GM18868 (cell line): Measurements from ENCODE around the gene MCC.

ENCODE experiments used
- ATAC-seq: cut with Tn5 transposase; IDR thresholded peaks from one replicate; pipeline ENCODE4 v1.9.1; 2021; ENCODE audit warnings: mild to moderate bottlenecking, moderate library complexity; ENCODE audit not compliant: unreplicated experiment

MCC gene

DNA sequence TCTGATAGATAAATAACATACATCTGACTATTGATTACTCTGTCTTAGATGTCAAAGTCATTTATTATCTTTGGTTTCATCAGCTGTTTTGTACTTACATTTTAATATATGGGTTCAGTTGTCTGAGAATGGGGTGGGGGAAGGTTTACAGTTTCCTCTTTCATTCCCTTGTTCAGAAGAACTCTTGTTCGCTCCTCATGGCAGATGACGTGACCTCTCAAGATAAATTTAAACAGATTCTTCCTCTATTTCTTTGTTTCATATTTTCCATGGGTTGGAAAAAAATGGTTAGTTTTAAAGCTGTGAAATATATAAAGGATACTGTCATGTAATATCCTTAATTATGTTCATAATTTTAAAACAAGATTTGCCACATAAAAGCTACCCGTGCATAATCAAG, 114.8 kb downstream of the MCC start:
- ATAC-seq = no peak

DNA sequence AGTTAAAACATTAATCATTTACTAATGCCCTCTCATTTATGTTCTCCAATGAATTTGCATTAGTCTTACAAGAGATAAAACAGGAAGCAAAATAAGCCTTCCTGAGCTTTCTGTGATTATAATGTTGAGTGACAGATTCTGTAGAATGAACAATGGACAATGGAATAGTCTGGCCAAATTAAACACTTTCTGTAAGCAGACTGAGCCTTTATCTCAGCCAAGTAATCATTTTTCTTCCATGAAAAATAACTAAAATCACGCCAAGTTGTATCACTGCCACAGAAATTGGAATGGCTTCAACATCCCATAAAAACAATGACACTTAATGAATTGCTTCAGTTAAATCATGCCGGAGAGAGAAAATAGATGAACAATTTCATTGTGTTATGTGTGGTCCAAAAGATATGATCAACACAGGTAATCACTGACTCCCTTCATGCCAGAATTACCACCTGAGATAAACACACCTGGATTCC, 116.5 kb downstream of the MCC start:
- ATAC-seq = no peak

DNA sequence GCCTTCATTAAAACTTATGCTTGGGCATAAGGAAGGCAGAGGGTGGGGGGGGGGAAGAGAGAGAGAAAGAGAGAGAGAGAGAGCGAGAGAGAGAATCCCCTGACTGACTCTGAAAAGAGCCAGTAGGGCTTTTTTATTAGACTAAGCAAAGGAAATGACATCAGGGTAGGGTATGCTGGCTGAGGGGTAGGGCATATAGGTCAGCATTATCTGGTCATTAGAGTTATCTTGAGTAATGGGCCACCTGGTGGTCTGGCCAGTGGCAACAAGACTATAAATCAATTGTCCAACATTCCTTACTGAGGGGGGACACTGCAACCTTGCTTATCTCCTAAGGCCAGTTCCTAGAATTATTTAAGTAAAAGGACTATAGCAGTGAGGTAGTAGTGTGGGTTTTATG, 120.7 kb downstream of the MCC start:
- ATAC-seq = no peak

DNA sequence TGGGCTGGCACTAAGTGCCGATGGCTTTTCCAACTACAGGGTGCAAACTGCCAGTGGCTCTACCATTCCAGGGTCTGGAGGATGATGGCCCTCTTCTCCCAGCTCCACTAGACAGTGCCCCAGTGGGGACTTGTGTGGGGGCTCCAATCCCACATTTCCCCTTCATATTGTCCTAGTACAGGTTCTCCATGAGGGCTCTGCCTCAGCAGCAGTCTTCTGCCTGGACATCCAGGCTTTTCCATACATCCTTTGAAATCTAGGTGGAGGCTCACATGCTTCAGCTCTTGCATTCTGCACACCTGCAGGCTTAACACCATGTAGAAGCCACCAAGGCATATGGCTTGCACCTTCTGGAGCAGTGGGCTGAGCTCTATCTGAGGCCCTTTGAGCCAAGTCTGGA, 123.8 kb downstream of the MCC start:
- no peak for ATAC-seq

DNA sequence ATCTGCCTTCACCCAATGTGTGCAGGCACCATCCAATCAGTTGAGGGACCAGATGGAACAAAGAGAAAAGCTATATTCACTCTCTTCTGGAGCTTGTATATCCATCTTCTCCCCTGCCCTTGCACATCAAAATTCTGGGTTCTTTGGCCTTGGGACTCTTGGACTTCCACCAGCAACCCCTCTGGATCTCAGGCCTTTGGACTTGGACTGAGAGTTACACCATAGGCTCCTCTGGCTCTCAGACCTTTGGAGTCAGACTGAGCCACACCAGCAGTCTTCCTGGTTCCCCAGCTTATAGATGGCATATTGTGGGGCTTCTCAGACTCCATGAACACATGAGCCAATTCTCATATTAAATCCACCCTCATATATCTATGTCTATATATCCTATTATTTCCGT, 126.6 kb downstream of the MCC start:
- no peak for ATAC-seq

DNA sequence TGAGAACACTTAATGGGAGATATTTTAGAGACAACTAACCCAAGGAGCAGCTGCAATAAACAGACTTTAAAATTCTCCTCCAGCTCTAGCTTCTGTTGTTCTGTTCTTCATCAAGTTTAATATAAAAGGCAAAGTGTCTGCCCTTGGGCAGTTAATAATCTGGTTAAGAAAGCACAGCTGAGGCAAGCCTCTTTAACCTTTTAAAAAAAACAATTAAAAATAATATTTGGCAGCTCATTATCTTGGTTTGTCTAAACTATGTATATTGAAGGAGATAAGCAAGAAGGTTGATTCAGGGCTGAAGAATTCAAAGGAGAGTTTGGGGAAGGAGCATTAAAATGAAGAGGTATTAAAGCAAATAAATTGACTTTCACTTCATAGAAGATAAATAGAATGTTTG, 128.8 kb downstream of the MCC start:
- ATAC-seq = no peak

DNA sequence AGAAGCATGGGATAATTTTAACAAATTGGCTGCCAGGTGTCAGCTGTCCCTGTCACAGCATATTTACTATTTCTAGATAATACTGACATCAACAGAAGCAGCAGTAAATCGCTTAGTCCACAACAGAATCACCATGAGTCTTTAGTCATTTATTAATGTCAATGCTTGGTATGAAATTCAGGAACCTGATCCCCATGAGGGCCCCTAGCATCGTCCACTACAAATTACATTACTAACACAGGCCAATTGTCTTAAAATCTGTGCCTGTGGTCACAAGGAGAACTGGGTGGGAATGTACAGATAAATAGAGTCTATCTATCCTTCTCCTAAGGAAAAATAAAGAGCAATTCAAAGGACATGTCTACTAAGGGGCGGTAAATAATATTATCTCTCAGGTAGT, 129.6 kb downstream of the MCC start:
- ATAC-seq = no peak

DNA sequence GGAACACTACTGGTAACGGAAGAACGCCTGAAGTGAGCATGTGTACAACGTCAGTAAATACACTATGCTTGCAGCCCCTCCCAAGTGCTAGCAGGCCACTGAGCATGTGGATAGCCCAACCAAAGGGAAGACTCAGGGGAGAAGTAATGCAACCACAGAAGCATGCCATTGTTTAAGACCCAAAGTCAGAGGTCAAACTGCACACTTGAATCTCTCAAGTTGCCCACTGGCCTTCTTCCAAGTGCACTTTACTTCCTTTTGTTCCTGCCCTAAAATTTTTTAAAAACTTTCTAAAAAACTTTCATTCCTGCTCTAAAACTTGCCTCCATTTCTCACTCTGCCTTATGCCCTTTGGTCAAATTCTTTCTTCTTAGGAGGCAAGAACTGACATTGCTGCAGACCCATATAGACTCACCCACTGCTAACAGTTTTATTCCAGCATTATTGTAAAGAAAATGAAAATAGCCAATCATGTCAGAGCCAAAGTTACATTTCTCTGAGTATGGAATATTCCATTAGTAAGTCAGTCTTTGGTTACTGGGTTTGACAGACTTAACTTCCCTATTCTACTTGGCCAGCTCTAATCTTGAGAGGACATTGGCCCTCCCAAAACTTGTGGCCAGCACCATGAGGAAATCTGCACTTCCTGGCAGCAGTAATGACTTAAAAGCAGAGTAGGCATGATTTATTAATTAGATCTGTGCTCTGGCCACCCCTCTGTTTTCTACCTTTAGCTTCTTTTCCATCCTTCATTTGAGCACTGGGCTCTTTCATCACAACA, 130.4 kb downstream of the MCC start:
- no peak for ATAC-seq

DNA sequence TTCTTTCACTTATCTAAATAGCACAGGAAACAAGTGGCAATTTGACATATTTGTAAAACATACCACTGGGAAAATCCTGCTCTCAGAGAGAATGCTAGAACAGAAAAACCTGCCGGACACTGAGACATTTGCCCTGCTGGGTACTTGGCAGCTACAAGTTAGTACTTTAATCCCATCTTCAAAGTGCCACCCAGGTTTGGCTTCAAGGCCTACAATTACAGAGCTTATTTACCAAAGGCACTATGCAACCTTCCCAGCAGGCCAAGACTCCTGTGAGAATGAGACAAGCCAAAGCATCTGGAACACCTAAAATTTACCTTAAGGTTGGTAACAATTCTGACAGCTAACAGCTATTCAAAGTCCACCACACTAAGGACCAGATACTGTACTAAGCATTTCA, 131.8 kb downstream of the MCC start:
- ATAC-seq = no peak

DNA sequence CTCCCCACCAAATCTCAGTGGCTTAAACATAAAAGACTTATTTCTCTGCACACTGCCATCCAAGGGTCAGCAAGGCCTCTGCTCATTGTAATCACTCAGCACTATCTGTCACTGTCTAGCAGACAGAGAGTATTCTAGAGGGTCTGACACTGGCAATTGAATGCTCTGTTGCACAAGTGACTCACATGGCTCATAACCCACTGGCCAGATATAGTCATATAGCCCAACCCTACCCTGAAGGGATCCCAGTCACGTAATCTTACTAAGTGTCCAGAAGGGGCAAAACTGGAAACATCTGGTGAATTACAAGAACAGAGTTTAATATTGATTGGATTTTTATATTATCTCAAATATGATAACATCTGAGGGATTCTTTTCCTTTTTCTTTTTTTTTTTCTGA, 134.2 kb downstream of the MCC start:
- peak; percentile 76 for ATAC-seq

DNA sequence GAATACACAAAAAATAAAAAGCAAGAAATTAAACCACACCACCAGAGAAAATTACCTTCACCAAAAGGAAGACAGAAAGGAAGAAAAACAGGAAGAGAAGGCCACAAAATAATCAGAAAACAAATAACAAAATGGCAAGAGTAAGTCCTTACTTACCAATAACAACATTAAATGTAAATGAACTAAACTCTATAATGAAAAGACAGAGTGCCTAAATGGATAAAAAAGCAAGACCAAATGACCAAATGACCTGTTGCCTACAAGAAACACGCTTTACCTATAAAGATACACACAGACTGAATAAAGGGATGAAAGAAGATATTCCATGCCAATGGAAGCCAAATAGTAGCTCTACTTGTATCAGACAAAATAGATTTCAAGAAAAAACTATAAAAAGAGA, 140.7 kb downstream of the MCC start:
- ATAC-seq = no peak

DNA sequence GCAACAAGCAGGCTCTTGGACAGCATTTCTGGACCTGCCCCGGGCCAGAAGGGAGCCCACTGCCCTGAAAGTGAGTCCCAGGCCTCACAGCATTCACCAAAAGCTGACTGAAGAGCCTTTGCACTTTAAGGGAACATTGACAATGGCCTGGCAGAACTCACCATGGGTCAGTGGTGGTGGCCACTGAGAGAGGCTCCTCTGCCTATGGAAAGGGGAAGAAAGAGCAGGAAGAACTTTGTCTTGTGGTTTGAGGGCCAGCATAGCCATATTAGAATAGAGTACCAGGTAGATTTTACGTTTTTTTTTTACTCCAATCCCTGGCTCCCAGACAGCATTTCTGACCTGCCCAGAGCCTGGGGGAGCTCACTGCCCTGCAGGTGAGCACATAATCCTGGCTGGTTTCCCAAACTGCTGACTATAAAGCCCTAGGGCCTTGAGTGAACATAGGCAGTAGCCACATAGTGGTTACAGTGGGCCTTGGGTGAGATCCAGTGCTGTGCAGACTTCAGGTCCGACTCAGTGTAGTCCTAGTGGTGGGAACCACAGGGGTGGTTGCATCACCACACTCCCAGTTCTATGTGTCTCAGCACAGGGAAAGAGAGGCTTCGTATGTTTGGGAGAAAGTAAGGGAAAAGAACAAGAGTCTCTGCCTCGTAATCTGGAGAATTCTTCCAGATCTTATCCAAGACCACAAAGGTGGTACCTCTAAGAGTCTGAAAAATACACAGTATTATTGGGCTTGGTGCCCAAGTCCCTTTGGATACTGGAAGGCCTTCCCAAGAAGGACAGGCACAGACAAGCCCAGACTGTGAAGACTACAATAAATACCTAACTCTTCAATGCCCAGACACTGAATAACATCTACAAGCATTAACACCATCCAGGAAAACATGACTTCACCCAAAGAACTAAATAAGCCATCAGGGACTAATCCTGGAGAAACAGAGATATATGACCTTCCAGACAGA, 143.0 kb downstream of the MCC start:
- no peak for ATAC-seq

DNA sequence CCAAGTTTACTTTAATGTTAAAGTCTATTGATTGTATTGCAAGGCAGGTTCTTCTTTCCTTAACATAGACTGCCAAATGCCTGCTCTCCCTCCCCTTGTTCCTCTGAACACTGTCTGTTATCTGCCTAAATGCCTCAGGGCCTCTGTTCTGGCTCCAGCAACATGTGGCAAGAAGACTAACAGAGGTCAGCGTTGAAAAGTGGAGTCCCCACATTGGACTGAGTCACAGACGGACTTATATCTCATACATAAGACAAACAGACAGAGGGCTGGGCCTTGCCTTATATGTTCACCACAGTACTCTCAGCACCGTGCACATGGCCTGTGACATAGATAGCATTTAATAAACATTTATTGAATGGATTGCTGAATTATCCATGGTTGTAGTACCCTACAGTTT, 144.9 kb downstream of the MCC start:
- no peak for ATAC-seq

DNA sequence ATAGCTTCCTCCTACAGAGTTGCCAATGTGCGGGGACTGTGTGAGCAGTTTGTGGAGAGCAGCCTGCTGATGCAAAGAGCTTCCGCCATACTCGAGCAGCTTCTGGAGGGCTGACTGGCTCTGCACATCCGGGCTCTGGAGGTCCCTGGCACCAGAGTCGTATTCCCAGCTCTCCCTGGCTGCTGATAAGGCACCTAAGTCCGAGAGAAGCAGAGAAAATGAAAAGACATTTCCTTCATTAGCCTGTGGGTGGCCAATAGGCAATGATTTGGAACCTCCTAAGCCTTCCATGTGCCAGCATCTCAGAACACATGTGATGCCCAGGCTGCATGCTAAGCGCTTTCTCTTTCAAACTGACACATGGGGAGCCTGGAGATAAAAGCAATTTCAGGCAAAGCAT, 147.7 kb downstream of the MCC start:
- ATAC-seq = no peak

DNA sequence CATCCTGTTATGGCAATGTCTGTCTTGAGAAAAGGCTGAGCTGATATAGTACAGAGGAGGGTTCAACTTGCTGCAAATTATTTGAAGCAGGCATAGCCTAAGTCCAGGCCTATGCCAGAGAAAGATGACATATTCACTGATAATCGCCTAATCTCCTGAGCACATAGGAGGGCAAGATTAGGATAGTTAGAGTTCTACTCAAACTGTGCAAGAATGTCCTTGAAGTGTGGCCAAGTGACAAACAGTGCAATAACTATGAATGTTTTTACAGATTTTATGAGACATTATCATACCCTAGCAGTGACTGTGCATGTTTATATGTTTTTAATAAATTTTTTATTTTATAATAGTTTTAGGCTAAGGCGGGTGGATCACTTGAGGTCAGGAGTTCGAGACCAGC, 149.6 kb downstream of the MCC start:
- ATAC-seq = no peak

DNA sequence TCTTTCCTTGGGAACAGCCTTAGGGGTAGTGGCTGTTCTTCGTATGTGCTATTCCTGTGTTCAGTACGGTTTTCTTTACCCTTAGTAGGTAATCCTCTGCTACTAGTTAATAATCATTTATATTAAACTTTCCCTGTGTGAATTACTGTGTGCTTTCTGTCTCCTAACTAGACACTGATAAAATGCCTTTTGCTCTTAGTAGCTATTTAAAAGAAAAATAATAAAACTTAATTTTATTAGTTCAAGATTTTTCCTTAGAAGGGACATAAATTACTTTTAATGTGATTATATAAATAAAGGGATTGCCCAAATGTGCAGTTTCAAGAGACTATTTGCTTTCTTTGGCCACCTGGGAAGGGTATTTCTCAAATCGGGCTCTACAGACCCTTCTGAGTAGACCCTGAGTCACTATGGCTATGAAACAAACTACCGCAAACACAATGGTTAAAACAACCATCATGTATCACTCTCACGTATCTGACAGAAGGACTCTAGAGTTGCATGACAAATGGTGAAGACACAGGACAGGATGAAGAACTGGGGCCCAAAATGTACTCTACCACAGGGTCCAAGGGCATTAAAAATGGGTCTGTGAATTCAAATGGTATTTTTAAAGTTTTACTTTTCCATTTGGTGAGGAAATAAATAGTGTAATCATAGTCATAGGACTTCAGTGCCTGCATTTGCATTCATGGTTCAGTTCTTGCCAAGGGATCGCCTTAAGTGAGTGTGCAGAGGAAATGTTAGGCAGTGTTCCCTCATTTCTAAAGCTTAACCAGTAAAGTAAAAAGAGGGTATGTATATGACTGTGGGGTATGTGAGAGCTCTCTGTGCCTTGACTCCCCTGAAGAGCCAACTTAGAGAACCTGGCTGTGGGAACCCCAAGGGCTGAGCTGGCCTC, 150.5 kb downstream of the MCC start:
- ATAC-seq = no peak

DNA sequence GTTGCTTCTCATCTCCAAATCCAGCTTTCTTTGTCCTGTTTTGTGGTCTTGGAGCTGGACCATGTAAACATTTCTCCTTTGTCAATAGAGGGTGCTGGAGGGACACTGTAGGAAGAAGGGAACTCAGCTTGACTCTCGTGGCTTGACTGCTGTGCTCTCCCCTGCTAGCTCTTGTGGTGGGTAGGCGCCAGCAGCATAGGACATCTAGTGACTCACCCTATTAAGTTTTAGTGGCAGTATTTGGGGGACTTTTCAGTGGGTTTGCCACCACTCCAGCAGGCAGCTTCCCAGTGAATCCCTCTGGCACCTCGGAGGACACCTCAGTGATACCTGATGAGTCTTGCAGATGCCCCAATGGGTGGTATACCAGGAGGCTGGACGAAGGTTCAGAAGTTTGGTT, 151.3 kb downstream of the MCC start:
- ATAC-seq = no peak

DNA sequence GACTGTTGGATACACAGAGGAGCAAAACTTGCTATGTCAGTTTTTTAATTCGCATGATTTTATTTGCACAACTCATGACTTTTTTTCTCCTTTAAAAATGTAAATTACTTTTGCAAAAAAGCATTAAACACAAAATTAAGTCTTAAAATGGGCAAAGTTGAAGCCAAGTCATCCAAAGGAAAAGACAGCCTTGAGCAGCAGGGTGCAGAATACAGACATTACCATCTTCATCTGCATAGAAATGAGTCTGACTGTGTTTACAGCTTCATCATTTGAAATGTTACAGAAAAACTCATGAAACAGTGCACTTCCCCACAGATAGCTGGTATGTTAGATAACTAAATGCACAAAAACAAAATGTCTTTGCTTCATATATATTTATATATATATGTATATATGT, 154.8 kb downstream of the MCC start:
- no peak for ATAC-seq

DNA sequence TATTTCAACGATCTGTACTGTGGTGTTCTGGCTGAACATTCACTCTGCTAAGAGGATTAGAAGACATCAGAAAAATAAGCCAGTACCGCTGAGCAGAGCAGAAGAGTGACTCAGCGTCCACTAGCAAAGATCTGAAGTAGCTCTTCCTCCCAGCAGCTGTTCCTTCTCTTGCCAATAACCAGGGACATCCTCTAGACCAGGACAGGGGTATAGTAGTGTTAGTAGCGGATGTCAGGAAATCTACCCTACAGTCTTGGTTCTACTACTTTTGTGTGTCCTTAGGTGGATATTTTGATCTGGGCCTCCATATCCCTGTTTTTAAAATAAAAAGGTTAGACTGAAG, 157.1 kb downstream of the MCC start:
- no peak for ATAC-seq

DNA sequence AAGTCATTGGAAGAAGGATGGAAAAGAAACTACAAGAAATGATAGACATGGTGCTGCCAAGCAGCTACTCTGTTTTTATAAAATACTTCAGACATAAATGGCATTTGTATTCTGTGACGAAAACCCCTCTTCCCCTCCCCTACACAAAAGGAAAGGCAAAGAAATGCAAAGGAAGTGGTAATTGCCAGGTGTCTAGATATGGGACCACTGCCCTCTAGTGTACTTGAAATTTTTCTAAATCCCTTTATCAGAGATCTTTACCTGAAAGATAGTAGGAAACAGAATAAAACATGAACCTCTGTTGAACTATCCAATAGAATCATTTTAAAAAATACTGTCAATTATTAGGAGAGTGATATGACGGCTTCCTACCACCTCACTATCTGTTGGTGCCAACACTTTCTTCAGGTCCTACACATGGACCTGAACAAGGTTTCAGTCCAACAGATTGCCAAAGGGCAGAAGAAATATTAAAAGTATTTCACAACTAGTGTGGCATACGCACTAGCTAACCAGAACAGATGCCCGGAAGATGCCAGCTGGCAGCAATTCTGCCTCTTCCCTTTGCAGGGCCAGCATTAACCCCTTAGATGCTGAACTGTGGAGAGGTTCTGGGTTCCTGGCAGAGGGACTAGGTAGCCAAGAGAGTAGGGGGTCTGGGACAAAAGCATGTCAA, 157.6 kb downstream of the MCC start:
- ATAC-seq = peak; percentile 76

DNA sequence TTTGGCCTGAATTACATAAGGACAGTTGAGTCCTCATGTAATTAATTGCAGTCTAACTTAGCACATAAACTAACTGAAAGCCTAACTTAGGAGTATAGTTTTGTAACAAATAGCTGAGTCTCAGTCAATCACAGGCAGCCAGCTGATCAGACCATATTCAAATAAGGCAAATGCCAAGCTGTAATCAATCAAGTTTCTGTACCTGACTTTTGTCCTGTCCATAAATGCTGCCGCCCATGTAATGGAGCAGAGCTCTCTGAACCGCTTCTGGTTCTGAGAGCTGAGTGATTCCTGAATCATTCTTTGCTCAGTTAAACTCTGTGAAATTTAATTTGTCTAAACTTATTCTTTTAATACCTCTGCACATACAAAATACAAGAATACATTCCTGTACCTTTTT, 158.3 kb downstream of the MCC start:
- no peak for ATAC-seq
